Activated CD8-positive, alpha-beta memory T cell treated with anti-CD3 and anti-CD28 coated beads for 4 hours (primary cell): ENCODE measurements around the gene BAIAP2.
"Not testable (repeated sequence)": the region's sequence is repeated elsewhere in the genome, so short reads cannot be mapped to it uniquely, and the experiment has no call there.

ENCODE experiments used
- DNase-seq, 2 donors: peaks; one replicate each; pipeline ENCODE4 v3.0.0-alpha.2; 2020; ENCODE audit warnings: low read depth in 2 of 2

The BAIAP2 gene

GRCh38 chr17:81140695-81141094 is 105.7 kb downstream of the BAIAP2 start:
- DNase-seq, result no peak

DNA sequence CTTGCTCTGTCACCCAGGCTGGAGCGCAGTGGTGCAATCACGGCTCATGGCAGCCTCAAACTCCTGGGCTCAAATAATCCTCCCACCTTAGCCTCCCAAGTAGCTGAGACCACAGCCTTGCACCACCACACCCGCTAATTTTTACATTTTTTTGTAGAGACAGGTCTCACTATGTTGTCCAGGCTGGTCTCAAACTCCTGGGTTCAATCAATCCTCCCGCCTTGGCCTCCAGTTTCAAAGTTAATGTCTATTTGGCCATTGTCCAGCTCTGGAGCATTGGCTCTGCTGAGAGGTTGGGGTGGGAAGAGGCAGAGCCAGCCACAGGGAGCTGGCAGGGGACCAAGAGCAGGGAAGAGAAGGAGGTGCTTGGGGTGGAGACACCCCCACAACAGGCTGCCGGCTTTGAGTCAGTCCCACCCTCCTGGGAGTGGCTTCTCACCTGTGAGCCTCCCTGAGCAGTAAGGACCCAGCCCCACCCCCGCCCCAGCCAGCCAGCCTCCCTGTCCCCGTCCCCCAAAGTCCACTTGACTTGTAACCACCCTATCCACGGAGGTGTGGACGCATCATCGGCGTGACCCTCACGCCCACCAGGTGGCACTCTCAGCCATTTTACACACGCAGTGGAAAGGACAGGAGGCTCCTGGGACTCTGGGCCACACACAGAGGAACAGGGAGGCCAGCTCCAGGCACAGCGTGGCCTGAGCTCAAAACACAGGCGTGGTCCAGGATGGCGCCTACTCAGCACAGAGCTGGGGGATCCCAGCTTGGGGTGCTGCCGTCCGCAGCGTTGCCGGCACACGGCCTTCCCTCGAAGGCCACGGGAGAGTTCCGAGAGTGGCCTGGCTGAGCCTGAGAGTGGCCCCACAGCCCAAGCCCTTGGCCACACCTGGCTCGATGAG is 107.6 kb downstream of the BAIAP2 start:
- DNase-seq, result no peak

DNA sequence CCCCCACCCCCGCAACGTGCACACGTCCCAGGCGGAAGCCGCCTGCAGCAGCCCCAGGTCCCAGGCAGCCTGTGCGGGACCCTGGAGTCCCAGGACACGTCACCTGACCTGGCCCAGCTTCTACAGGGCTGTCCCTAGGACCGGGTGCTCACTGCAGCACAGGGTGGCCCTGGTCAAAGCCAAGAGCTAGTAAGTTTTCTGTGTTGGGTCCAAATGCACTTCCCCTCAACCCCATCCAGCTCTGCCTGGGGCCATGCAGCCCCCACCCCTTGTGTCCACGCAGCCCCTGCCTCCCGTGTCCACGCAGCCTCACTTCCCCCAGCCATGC is 108.2 kb downstream of the BAIAP2 start:
- DNase-seq, result no peak

DNA sequence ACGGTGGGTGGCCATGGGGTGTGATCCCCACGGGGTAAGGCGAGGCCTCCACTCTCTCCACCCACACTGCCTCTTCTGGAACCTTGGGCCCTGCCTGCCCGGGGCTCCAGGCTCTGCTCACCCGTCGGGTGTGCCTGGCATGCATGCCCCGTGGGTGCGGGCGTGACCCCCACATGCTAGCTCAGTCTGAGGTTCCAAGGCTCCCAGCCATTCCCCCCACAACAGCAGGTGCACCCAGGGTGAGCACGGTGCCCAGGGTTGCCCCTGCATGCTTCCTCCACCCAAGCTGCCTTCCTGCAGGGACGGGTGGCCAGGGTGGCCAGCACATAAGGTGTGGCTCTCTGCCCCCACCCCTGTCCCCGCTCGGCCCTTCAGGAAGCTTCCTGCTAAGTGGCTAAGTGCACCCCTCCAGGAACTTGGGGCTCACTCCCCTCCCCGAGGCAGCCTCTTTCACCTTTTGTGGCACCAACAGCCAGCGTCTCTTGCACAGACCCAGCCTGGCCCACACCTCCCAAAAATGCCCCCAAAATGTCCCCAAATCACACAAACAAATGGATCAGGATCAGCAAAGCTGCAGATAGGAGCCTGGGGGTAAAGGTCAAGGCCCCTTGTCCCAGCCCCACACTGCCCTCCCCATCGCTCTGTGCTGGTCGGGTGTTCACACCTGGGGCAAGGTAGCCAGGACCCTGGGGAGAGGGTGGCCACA is 108.9 kb downstream of the BAIAP2 start:
- no peak for DNase-seq

GRCh38 chr17:81144423-81144781 is 109.5 kb downstream of the BAIAP2 start:
- no peak for DNase-seq

DNA sequence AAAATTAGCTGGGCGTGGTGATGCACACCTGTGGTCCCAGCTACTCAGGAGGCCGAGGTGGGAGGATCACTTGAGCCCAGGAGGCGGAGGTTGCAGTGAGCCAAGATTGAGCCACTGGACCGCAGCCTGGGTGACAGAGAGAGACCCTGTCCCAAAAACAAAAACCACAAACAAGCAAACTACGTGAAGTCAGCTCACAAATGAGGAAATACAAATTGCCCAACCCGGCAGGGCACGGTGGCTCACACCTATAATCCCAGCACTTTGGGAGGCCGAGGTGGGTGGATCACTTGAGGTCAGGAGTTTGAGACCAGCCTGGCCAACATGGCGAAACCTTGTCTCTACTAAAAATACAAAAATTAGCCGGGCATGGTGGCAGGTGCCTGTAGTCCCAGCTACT is 111.3 kb downstream of the BAIAP2 start:
- not testable (repeated sequence) for DNase-seq

DNA sequence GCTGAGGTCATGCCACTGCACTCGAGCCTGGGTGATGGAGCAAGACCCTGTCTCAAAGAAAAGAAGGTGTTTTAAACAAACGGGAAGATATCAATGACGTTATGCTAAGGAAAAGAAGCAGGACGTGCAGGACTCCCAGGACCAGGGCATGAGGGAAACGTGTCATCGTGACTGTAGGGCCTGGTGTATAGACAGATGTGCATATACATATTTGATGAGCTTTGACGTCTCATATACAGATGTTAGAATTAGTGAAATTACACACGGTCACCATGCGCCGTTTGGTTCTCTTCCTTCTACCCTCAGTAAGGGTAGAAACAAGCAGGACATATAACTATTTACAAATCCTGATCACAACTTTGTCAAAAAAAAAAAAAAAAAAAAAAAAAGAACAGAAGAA is 112.8 kb downstream of the BAIAP2 start:
- no peak for DNase-seq

- no peak for DNase-seq
Measured at GRCh38 chr17:81148571-81148970, 113.6 kb downstream of the BAIAP2 start.

DNA sequence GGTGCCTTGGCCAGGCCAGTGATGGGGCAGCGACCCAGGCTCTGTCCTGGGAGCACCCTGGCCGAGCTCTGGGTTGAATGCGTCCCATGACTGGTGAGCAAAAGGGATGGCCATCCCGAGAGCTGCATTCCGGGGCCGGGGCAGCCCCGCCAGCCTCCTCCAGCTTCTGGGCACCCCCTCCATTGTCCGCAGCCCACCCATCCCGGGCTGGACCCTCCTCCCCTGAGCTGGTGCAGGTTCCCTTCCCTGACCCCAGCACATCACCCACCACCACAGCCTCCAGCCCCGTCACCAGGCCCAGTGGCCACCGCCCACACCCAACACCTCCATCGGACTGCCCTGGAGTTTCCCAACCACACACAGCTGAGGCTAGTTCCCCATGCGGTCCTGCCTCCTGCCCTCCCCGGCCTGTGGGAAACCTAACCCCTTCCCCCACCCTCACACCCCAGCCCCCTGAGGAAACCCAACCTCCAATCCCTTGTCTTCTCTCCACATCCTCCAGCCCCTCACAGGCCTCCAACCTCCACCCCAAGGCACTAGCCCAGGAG is 114.1 kb downstream of the BAIAP2 start:
- no peak for DNase-seq

GRCh38 chr17:81150377-81151077 is 115.6 kb downstream of the BAIAP2 start:
- DNase-seq, result no peak

DNA sequence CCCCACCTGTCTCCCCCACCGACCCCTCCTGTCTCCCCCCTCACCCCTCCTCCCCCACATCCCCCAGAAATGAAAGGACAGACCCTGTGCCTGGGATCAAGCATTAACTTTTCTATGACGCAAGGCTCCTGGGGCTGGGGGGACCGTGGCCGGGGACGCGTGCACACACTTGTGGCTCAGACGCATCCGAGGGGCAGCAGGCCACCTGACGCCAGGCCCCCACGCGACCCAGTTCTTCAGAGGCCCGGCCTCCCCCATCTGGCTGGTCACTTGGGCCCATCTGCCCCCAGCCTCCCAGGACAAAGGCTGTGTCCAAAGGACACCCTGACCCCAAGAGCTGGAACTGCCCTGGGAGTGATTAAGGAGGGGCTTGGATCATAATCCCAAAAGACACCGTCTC is 116.3 kb downstream of the BAIAP2 start:
- no peak for DNase-seq

DNA sequence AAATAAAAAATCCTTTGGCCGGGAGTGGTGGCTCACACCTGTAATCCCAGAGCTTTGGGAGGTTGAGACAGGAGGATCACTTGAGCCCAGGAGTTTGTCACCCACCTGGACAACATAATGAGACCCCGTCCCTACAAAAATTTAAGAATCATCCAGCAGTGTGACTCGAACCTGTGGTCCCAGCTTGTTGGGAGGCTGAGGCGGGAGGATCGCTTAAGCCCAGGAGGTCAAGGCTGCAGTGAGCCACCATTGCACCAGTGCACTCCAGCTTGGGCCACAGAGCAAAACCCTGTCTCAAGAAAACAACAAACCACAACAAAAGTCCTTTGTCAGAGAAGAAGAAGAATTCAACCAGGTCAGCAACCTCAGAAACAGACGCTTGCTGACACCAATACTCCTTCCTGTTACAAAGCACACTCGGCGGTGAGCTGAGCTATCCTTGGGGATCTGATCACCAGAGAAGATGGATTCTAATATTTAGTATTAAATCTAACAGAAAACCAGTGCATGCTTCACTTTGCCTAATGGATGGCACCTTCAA is 117.4 kb downstream of the BAIAP2 start:
- DNase-seq, result no peak

DNA sequence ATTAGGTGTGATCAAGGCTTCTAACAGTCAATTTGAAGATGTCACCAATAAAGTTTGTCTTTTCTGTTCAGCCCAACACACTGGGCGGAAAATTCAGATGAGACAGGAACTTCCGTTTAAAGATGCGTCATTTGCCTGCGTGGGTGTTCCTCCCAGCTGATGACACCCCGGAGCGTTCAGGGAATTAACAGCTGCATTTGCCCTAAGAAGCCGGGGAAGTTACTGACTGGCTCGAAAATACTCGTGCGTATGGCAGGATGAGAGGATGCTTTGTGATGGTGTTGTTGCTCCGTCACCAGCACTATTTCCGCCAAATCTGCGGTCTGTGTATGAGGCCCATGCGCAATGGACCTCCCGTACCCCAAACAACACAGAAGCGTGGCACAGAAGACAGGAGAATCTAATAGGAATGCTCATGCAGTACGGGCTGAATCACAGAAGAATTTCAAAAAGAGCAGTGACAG is 118.4 kb downstream of the BAIAP2 start:
- DNase-seq, result no peak

- not testable (repeated sequence) for DNase-seq
Measured at GRCh38 chr17:81154016-81154415, 119.1 kb downstream of the BAIAP2 start.

- no peak for DNase-seq
Measured at GRCh38 chr17:81154961-81155360, 120.0 kb downstream of the BAIAP2 start.

DNA sequence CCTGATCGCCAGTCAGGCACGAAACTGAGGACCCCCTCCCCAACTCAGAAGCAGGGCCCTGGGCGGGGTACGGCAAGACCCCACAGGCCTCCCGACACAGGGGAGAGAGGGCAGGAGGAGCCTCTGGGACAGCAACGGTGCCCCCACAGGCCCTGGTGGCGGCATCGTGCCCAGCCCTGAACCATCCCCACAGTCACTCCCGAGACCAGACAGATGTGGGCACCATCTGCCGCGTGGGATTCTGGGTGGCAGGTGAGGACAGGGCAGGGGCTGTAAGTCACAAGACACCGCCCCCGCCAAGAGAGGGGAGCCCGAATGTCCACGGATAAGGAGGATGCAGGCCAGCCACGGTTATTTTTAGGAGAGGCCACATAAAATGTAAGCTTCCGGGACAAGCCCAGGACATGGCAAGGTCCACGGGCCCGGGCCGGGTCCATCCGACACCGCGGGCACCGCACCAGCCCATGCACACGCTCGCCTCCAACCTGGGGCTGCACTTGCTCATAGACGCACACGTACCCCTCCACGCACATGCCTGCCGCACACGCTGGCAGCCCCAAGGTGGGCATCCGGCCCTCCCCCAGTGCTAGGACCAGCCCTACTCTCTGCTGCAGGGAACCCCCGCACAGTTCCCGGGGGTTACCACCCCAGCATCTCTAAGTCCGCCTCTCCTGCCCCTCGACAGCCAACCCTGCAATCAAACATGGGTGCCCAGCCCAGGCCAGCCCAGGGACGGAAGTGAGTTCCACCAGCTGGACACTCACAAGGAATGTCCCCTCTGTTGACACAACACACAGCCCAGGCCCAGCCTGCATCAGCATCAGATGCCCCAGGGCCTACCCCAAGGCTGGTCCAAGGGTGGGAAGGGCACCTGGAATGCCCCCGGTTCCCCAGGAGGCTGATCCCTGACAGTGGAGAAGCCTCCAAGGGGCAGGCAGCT is 122.2 kb downstream of the BAIAP2 start:
- no peak for DNase-seq

DNA sequence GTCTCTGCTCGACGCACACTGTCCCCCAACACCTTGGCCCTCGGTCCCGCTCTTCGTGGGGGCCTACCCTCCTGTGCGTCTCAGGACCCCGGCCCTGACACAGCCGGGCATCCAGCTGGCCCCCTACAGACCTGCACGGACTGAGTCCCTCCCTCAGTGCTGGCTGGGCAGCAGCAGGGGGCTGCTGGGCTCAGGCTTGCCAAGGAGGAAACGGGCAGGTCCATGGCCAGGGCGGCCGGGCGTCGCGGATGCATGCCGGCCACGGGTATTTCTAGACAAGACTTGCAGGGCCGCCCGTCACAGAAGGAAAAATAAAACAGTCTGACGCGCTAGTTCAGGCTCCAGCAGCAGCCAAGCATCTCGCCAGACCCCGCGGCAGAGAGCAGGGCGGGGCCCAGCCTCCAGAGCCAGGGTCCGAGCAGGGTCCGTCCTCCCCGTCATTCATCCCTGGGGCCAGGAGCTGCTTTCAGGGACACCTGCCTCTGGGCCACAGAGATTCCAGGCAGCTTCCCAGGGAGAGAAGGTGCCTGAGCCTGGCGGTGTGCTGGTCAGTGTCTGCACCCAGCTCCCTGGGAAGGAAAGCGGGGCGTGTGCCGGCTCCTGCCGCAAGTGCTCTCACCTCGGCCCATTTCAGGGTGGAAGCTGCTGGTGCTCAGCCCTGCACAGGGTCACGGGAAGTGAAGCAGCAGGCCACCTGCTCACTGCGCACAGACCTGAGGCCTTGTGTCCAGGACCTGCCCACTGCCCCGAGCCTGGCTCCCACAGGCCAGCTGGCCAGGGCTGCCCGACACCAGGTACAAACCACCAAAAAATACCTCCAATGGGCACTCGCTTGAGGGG is 123.1 kb downstream of the BAIAP2 start:
- DNase-seq, result no peak

- no peak for DNase-seq
Measured at GRCh38 chr17:81158688-81159590, 124.0 kb downstream of the BAIAP2 start.
